Measurements from ENCODE around the gene MCTP1. TPM values are rescaled to one million over a fixed set of nuclear protein-coding genes. Genes with fewer than 3 reads are reported as not detected.

MCTP1 gene
- total RNA-seq, 1 experiment from 2014 or later: 5.6 TPM

DNA sequence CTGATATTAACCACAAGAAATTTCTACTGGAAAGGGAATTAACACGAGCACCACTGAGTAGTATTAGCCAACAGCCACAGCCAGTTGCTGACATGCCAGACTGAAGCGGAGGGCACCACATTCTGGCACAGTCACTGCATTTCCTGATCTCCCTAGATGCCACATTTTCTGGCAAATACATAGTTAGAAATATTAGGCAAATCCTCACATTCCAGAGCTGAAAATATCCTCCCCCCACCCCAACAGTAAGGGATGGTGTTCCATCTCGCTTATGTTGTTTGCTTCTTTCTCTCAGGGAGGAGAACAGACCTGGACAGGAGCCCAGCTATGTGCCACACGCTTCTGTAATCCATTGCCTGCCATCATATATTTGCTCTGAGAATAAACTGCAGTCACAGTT is 32.8 kb upstream of the MCTP1 start (continued):
- no peak for TF ChIP-seq ZNF317 (CRISPR knock-in tag; IDR thresholded peaks at IDR 0.05; ENCODE audit: borderline replicate concordance, low read depth)
- no peak for TF ChIP-seq NR2C2 (CRISPR knock-in tag; IDR thresholded peaks at IDR 0.05)
- TF ChIP-seq, protein P1, sequence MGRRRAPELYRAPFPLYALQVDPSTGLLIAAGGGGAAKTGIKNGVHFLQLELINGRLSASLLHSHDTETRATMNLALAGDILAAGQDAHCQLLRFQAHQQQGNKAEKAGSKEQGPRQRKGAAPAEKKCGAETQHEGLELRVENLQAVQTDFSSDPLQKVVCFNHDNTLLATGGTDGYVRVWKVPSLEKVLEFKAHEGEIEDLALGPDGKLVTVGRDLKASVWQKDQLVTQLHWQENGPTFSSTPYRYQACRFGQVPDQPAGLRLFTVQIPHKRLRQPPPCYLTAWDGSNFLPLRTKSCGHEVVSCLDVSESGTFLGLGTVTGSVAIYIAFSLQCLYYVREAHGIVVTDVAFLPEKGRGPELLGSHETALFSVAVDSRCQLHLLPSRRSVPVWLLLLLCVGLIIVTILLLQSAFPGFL (CRISPR knock-in tag; IDR thresholded peaks at IDR 0.05; ENCODE audit: borderline replicate concordance): no peak
- TF ChIP-seq CBFB (CRISPR knock-in tag; IDR thresholded peaks at IDR 0.05; ENCODE audit: low read depth): no peak
- TF ChIP-seq, protein P2, sequence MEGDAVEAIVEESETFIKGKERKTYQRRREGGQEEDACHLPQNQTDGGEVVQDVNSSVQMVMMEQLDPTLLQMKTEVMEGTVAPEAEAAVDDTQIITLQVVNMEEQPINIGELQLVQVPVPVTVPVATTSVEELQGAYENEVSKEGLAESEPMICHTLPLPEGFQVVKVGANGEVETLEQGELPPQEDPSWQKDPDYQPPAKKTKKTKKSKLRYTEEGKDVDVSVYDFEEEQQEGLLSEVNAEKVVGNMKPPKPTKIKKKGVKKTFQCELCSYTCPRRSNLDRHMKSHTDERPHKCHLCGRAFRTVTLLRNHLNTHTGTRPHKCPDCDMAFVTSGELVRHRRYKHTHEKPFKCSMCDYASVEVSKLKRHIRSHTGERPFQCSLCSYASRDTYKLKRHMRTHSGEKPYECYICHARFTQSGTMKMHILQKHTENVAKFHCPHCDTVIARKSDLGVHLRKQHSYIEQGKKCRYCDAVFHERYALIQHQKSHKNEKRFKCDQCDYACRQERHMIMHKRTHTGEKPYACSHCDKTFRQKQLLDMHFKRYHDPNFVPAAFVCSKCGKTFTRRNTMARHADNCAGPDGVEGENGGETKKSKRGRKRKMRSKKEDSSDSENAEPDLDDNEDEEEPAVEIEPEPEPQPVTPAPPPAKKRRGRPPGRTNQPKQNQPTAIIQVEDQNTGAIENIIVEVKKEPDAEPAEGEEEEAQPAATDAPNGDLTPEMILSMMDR (IDR thresholded peaks at IDR 0.05): no peak

DNA sequence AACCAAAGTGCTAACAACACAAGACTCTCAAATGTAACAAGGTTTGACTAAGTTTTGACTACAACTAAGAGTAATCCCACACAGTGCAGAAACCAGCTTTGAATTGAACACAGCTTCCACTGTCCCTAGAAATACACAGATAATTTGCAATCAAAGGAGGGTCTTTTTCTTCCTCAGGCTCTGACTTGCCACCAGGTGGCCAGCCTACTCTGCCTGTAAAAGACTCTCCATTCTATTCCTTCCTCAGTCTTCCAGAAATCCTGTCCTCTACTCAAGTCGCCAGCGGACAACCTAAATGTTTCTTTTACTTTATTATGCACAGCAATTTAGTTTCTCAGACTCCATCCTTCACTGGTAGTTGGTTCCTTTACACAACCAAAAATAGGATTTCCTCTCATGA is 32.2 kb upstream of the MCTP1 start:
- Mint-ChIP-seq H3K27ac (no peak overlapping the region), H3K27me3 (ENCODE audit: low read depth) (no peaks in the 10 kb centered on the region), H3K9me3 (peaks cover 8% of the 10 kb centered on the region), H3K4me3 (no peak overlapping the region), H3K36me3 (peaks cover 2% of the 10 kb centered on the region; the same call in 1 of the 2 replicates), H3K4me1 (peaks cover 3% of the 10 kb centered on the region)
- TF ChIP-seq NR1H2 (CRISPR knock-in tag; IDR thresholded peaks at IDR 0.05) (no peak), ATF1 (CRISPR knock-in tag; IDR thresholded peaks at IDR 0.05) (no peak), EMX1 (CRISPR knock-in tag; IDR thresholded peaks at IDR 0.05) (no peak), NR3C1 (CRISPR knock-in tag; conservative IDR thresholded peaks at IDR 0.05; ENCODE audit: low read depth) (no peak), TP53 (CRISPR knock-in tag; IDR thresholded peaks at IDR 0.05) (no peak), RELA (CRISPR knock-in tag; IDR thresholded peaks at IDR 0.05; ENCODE audit: borderline replicate concordance) (no peak), NR2C2 (CRISPR knock-in tag; IDR thresholded peaks at IDR 0.05) (no peak), JAZF1 (CRISPR knock-in tag; IDR thresholded peaks at IDR 0.05) (no peak), NFE2L1 (CRISPR knock-in tag; IDR thresholded peaks at IDR 0.05) (no peak), GRHL2 (CRISPR knock-in tag; IDR thresholded peaks at IDR 0.05; ENCODE audit: insufficient replicate concordance, severe bottlenecking) (no peak), ZNF396 (CRISPR knock-in tag; IDR thresholded peaks at IDR 0.05; ENCODE audit: borderline replicate concordance) (no peak), ETV6 (CRISPR knock-in tag; IDR thresholded peaks at IDR 0.05) (no peak)
- TF ChIP-seq, protein P3, sequence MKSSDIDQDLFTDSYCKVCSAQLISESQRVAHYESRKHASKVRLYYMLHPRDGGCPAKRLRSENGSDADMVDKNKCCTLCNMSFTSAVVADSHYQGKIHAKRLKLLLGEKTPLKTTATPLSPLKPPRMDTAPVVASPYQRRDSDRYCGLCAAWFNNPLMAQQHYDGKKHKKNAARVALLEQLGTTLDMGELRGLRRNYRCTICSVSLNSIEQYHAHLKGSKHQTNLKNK (CRISPR knock-in tag; IDR thresholded peaks at IDR 0.05): no peak
- TF ChIP-seq, protein P4, sequence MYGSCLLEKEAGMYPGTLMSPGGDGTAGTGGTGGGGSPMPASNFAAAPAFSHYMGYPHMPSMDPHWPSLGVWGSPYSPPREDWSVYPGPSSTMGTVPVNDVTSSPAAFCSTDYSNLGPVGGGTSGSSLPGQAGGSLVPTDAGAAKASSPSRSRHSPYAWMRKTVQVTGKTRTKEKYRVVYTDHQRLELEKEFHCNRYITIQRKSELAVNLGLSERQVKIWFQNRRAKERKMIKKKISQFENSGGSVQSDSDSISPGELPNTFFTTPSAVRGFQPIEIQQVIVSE (CRISPR knock-in tag; IDR thresholded peaks at IDR 0.05; ENCODE audit: borderline replicate concordance): no peak
- TF ChIP-seq, protein P5, sequence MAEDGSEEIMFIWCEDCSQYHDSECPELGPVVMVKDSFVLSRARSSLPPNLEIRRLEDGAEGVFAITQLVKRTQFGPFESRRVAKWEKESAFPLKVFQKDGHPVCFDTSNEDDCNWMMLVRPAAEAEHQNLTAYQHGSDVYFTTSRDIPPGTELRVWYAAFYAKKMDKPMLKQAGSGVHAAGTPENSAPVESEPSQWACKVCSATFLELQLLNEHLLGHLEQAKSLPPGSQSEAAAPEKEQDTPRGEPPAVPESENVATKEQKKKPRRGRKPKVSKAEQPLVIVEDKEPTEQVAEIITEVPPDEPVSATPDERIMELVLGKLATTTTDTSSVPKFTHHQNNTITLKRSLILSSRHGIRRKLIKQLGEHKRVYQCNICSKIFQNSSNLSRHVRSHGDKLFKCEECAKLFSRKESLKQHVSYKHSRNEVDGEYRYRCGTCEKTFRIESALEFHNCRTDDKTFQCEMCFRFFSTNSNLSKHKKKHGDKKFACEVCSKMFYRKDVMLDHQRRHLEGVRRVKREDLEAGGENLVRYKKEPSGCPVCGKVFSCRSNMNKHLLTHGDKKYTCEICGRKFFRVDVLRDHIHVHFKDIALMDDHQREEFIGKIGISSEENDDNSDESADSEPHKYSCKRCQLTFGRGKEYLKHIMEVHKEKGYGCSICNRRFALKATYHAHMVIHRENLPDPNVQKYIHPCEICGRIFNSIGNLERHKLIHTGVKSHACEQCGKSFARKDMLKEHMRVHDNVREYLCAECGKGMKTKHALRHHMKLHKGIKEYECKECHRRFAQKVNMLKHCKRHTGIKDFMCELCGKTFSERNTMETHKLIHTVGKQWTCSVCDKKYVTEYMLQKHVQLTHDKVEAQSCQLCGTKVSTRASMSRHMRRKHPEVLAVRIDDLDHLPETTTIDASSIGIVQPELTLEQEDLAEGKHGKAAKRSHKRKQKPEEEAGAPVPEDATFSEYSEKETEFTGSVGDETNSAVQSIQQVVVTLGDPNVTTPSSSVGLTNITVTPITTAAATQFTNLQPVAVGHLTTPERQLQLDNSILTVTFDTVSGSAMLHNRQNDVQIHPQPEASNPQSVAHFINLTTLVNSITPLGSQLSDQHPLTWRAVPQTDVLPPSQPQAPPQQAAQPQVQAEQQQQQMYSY (CRISPR knock-in tag; IDR thresholded peaks at IDR 0.05): no peak
- TF ChIP-seq, protein P6, sequence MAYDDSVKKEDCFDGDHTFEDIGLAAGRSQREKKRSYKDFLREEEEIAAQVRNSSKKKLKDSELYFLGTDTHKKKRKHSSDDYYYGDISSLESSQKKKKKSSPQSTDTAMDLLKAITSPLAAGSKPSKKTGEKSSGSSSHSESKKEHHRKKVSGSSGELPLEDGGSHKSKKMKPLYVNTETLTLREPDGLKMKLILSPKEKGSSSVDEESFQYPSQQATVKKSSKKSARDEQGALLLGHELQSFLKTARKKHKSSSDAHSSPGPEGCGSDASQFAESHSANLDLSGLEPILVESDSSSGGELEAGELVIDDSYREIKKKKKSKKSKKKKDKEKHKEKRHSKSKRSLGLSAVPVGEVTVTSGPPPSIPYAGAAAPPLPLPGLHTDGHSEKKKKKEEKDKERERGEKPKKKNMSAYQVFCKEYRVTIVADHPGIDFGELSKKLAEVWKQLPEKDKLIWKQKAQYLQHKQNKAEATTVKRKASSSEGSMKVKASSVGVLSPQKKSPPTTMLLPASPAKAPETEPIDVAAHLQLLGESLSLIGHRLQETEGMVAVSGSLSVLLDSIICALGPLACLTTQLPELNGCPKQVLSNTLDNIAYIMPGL (CRISPR knock-in tag; IDR thresholded peaks at IDR 0.05): no peak
- TF ChIP-seq, protein P7, sequence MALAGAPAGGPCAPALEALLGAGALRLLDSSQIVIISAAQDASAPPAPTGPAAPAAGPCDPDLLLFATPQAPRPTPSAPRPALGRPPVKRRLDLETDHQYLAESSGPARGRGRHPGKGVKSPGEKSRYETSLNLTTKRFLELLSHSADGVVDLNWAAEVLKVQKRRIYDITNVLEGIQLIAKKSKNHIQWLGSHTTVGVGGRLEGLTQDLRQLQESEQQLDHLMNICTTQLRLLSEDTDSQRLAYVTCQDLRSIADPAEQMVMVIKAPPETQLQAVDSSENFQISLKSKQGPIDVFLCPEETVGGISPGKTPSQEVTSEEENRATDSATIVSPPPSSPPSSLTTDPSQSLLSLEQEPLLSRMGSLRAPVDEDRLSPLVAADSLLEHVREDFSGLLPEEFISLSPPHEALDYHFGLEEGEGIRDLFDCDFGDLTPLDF (CRISPR knock-in tag; IDR thresholded peaks at IDR 0.05): no peak
- TF ChIP-seq, protein P8, sequence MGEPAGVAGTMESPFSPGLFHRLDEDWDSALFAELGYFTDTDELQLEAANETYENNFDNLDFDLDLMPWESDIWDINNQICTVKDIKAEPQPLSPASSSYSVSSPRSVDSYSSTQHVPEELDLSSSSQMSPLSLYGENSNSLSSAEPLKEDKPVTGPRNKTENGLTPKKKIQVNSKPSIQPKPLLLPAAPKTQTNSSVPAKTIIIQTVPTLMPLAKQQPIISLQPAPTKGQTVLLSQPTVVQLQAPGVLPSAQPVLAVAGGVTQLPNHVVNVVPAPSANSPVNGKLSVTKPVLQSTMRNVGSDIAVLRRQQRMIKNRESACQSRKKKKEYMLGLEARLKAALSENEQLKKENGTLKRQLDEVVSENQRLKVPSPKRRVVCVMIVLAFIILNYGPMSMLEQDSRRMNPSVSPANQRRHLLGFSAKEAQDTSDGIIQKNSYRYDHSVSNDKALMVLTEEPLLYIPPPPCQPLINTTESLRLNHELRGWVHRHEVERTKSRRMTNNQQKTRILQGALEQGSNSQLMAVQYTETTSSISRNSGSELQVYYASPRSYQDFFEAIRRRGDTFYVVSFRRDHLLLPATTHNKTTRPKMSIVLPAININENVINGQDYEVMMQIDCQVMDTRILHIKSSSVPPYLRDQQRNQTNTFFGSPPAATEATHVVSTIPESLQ (CRISPR knock-in tag; IDR thresholded peaks at IDR 0.05): no peak
- TF ChIP-seq, protein P9, sequence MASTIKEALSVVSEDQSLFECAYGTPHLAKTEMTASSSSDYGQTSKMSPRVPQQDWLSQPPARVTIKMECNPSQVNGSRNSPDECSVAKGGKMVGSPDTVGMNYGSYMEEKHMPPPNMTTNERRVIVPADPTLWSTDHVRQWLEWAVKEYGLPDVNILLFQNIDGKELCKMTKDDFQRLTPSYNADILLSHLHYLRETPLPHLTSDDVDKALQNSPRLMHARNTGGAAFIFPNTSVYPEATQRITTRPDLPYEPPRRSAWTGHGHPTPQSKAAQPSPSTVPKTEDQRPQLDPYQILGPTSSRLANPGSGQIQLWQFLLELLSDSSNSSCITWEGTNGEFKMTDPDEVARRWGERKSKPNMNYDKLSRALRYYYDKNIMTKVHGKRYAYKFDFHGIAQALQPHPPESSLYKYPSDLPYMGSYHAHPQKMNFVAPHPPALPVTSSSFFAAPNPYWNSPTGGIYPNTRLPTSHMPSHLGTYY (CRISPR knock-in tag; IDR thresholded peaks at IDR 0.05): no peak
- ATAC-seq (peak; percentile 93), DNase-seq (ENCODE audit: low spot score) (peak; percentile 16)
- ChIA-PET CTCF (interaction anchor here (0.6 to 1.3 kb wide), 4 partner anchors 32 to 349 kb away, joined by 3 read pairs; partner anchors contain the start of gene MCTP1), POLR2A (no interaction called here)

All from WTC11 (cell line).